ENCODE results near the gene CAMK1D. TPM values are rescaled to one million over a fixed set of nuclear protein-coding genes. Genes with fewer than 3 reads are reported as not detected.

CAMK1D gene
- total and polyA plus RNA-seq, 2 of the 8 experiments (the other 6 are each of a cell fraction or from before 2014, with no cell fraction given), result 3.5 to 10.6 TPM

DNA sequence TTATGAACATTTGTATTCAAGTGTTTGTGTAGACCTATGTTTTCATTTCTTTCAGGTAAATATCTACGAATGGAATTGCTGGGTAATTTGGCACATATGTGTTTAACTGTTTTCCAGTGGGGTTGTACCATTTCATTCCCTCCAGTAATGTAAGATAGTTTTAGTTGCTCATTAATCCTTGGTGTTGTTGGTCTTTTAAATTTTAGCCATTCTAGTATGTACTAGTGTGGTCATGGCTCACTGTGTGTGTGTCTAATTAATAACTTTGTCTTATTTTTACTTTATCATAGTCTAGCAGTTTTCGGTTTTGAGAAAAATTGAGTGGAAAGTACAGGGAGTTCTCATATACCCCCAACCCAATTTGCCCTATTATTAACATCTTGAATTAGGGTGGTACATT is 278.8 kb downstream of the CAMK1D start:
- no peak overlapping the region for H2BK12ac ChIP-seq (ENCODE audit: low read depth, low read length)
- no peaks in the 10 kb centered on the region for H3K36me3 ChIP-seq (ENCODE audit: control insufficient read depth in 2 of 4, insufficient read depth in 4 of 4, low read length in 3 of 4)
- H3K9me3 ChIP-seq (ENCODE audit: insufficient read depth in 2 of 2, low read depth in 1 of 2, low read length in 1 of 2), result no peaks in the 10 kb centered on the region
- peaks cover 0 to 4% (median 1%) of the 10 kb centered on the region in 4 experiments; a peak in 1 of 7 replicates for H3K4me1 ChIP-seq (replicated peaks in 1 of 4; ENCODE audit: control insufficient read depth in 3 of 4, insufficient read depth in 4 of 4, low read length in 3 of 4)
- no peak overlapping the region for H4K91ac ChIP-seq (replicated peaks; ENCODE audit: insufficient read length, low read length)
- no peak overlapping the region for H3K4me3 ChIP-seq (ENCODE audit: extremely low read depth in 1 of 4, insufficient read depth in 2 of 4, low read depth in 3 of 4, low read length in 4 of 4)
- no peak overlapping the region for H2BK20ac ChIP-seq (ENCODE audit: low read length)
- H2BK15ac ChIP-seq (ENCODE audit: low read length), result no peak overlapping the region
- no peak overlapping the region for H3K23ac ChIP-seq (ENCODE audit: insufficient read length)
- no peak overlapping the region for H3K14ac ChIP-seq (ENCODE audit: insufficient read length)
- no peaks in the 10 kb centered on the region for H3K79me2 ChIP-seq (ENCODE audit: control insufficient read depth in 1 of 2, insufficient read depth in 2 of 2, low read length in 2 of 2)
- no peak overlapping the region for H3K4ac ChIP-seq (replicated peaks; ENCODE audit: insufficient read length, low read depth, low read length)
- H3K27me3 ChIP-seq (replicated peaks in 1 of 4; ENCODE audit: control insufficient read depth in 3 of 4, extremely low read depth in 1 of 4, insufficient read depth in 3 of 4, low read length in 3 of 4), result no peaks in the 10 kb centered on the region
- H3K9ac ChIP-seq (replicated peaks in 1 of 4; ENCODE audit: extremely low read depth in 1 of 4, low read depth in 3 of 4, low read length in 3 of 4), result no peak overlapping the region
- H4K5ac ChIP-seq (ENCODE audit: insufficient read length, low read depth, low read length), result no peak overlapping the region
- H3K18ac ChIP-seq (ENCODE audit: extremely low read depth, low read length), result no peak overlapping the region
- no peak overlapping the region for H3K27ac ChIP-seq (ENCODE audit: low read depth, low read length)
- H3K56ac ChIP-seq (replicated peaks; ENCODE audit: insufficient read length, low read depth, low read length), result no peak overlapping the region
- no peaks in the 10 kb centered on the region for H4K20me1 ChIP-seq (replicated peaks in 1 of 2; ENCODE audit: control insufficient read depth in 1 of 2, insufficient read depth in 2 of 2, low read length in 2 of 2)
- WGBS, 2 experiments (ENCODE audit: extremely low coverage in 1 of 2, insufficient coverage in 1 of 2, insufficient read length in 1 of 2, insufficient replicate concordance in 2 of 2, low coverage in 1 of 2, low lambda C conversion rate in 2 of 2, missing lambda C conversion rate in 1 of 2), result 82% methylated on average over 2 of the region's 2 CpGs; no CpG with 5 or more reads in 1 of the 2 experiments
- no peak for TF ChIP-seq GABPA (IDR thresholded peaks at IDR 0.05; ENCODE audit: borderline replicate concordance, insufficient read depth, low read length)
- TF ChIP-seq TBP (IDR thresholded peaks at IDR 0.05; ENCODE audit: low read depth, low read length), result no peak
- no peak for TF ChIP-seq EP300 (IDR thresholded peaks at IDR 0.05; ENCODE audit: borderline replicate concordance in 1 of 2, low read depth in 2 of 2, low read length in 2 of 2)
- TF ChIP-seq TEAD4 (IDR thresholded peaks at IDR 0.05; ENCODE audit: low read depth, low read length), result no peak
- TF ChIP-seq POLR2AphosphoS5 (IDR thresholded peaks at IDR 0.05; ENCODE audit: low read depth, low read length), result no peak
- no peak for TF ChIP-seq NRF1 (IDR thresholded peaks at IDR 0.05; ENCODE audit: low read depth, low read length)
- no peak for TF ChIP-seq POU5F1 (IDR thresholded peaks at IDR 0.05; ENCODE audit: low read depth, low read length)
- no peak for TF ChIP-seq KDM1A (IDR thresholded peaks at IDR 0.05; ENCODE audit: borderline replicate concordance, low read length)
- TF ChIP-seq, protein P1, sequence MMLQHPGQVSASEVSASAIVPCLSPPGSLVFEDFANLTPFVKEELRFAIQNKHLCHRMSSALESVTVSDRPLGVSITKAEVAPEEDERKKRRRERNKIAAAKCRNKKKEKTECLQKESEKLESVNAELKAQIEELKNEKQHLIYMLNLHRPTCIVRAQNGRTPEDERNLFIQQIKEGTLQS (IDR thresholded peaks at IDR 0.05; ENCODE audit: insufficient read depth, low read depth, low read length), result no peak
- TF ChIP-seq SIX5 (IDR thresholded peaks at IDR 0.05; ENCODE audit: low read depth, low read length), result no peak
- CTCF ChIA-PET (ENCODE audit: partially characterized antibody), result interaction anchor here (1.5 kb wide), 1 partner anchor 13 kb away, joined by 3 read pairs; no protein-coding TSS in a partner anchor
- no peak overlapping the region for H2BK5ac ChIP-seq (ENCODE audit: low read depth, low read length)
- no peak overlapping the region for H2AK5ac ChIP-seq (ENCODE audit: low read depth, low read length)
- DNase-seq (ENCODE audit: low read depth in 1 of 2, low spot score in 2 of 2) (no peak), FAIRE-seq (no peak)
- POLR2A ChIA-PET (ENCODE audit: partially characterized antibody), result interaction anchor here (1.2 kb wide), 1 partner anchor 10 kb away, joined by 3 read pairs; no protein-coding TSS in a partner anchor
- no peaks in the 10 kb centered on the region for H3K23me2 ChIP-seq (ENCODE audit: low read depth, low read length)
- H3K4me2 ChIP-seq (ENCODE audit: insufficient read depth in 1 of 2, low read depth in 2 of 2, low read length in 2 of 2), result no peak overlapping the region
- no peaks in the 10 kb centered on the region for H3K79me1 ChIP-seq (ENCODE audit: low read depth, low read length)
- H2AFZ ChIP-seq (ENCODE audit: low read length), result no peak overlapping the region
- H2BK120ac ChIP-seq (replicated peaks; ENCODE audit: low read depth, low read length), result no peak overlapping the region
- no peak overlapping the region for H4K8ac ChIP-seq (ENCODE audit: extremely low read depth, insufficient read depth, low read length)

Data from H1 (cell line).